Measurements from ENCODE around the gene PLEKHJ1. TPM values are rescaled to one million over a fixed set of nuclear protein-coding genes. Genes with fewer than 3 reads are reported as not detected.

PLEKHJ1 gene
- total RNA-seq, 4 donors from 2014 or later: 36.1 to 78.0 (median 62.9) TPM

DNA sequence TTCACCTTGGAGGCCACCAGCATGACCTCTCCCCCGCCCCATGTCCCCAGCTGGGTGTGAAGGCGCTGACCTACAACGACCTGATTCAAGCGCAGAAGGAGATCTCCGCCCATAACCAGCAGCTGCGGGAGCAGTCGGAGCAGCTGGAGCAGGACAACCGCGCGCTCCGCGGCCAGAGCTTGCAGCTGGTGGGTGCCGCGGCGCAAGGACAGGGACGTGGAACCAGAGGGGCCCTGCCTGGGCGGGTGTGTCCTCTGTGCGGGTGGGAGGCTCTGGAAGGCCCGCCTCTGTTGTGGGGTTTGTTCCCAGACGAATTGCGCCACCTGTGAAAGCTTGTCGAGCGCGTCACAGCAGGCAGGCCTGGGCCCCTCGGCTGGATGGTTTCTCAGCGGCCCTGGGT, 22.3 kb downstream of the PLEKHJ1 start:
- H3K9me3 ChIP-seq: no peaks in the 10 kb centered on the region
- H3K27ac ChIP-seq: peak overlapping the region; percentile 81
- no peaks in the 10 kb centered on the region for H3K27me3 ChIP-seq
- DNase-seq (ENCODE audit: low spot score in 2 of 2): no peak
- peaks cover 36% of the 10 kb centered on the region for H3K4me1 ChIP-seq
- no CpG with 5 or more reads among the region's 26 CpGs for WGBS
- TF ChIP-seq EP300 (IDR thresholded peaks at IDR 0.05): no peak
- no peak for TF ChIP-seq POLR2A (IDR thresholded peaks at IDR 0.05)
- TF ChIP-seq, protein P1, sequence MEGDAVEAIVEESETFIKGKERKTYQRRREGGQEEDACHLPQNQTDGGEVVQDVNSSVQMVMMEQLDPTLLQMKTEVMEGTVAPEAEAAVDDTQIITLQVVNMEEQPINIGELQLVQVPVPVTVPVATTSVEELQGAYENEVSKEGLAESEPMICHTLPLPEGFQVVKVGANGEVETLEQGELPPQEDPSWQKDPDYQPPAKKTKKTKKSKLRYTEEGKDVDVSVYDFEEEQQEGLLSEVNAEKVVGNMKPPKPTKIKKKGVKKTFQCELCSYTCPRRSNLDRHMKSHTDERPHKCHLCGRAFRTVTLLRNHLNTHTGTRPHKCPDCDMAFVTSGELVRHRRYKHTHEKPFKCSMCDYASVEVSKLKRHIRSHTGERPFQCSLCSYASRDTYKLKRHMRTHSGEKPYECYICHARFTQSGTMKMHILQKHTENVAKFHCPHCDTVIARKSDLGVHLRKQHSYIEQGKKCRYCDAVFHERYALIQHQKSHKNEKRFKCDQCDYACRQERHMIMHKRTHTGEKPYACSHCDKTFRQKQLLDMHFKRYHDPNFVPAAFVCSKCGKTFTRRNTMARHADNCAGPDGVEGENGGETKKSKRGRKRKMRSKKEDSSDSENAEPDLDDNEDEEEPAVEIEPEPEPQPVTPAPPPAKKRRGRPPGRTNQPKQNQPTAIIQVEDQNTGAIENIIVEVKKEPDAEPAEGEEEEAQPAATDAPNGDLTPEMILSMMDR (IDR thresholded peaks at IDR 0.05): no peak
- TF ChIP-seq POLR2AphosphoS5 (IDR thresholded peaks at IDR 0.05): no peak
- H3K36me3 ChIP-seq: peaks cover 76% of the 10 kb centered on the region
- no peak overlapping the region for H3K4me3 ChIP-seq

DNA sequence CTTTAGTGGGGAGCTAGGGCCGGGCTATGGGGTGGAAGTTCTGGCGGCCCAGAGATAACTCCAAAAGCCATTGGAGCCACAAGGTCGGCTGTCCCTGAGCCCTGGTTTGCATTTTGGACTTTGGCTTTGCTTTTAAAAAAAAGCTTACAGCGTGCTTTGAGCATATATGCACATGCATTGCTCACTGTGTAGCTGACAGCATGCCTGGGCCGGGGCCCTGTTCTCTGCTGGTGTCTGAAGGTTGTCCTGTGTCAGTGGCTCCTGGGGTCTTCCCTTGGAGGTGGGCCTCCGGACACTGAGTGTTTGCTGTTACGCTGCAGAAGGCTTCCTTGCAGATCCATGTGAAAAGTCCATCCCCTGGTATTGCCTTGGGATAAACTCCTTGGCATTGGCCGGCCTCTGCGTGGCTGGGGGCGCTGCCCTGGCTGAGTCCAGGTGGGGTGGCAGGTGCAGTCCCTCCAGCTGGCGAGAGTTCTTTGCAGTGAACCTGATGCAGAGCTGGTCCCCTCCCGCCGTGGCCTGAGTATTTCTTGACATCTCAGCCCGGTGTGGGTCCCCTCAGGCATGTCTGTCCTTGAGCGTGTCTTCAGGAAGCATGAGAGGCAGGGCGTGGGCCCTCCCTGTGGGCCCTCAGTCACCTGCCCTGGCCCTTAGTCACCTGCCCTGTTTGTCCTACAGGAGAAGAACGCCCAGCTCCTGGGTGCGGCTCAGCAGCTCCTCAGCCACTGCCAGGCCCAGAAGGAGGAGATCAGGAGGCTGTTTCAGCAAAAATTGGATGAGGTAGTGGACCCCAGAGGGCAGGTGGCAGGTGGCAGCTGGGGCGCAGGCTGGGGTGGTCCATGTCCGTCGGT, 23.0 kb downstream of the PLEKHJ1 start:
- Histone ChIP-seq H3K4me1 (peaks cover 43% of the 10 kb centered on the region), H3K36me3 (peaks cover 70% of the 10 kb centered on the region), H3K27ac (peak overlapping the region; percentile 81), H3K9me3 (no peaks in the 10 kb centered on the region), H3K4me3 (no peak overlapping the region), H3K27me3 (no peaks in the 10 kb centered on the region)
- DNase-seq (ENCODE audit: low spot score in 2 of 2): no peak
- TF ChIP-seq POLR2AphosphoS5 (IDR thresholded peaks at IDR 0.05) (no peak), POLR2A (IDR thresholded peaks at IDR 0.05) (no peak), EP300 (IDR thresholded peaks at IDR 0.05) (no peak)
- TF ChIP-seq, protein P1 (IDR thresholded peaks at IDR 0.05): no peak
- WGBS: 87% methylated on average over 10 of the region's 21 CpGs

DNA sequence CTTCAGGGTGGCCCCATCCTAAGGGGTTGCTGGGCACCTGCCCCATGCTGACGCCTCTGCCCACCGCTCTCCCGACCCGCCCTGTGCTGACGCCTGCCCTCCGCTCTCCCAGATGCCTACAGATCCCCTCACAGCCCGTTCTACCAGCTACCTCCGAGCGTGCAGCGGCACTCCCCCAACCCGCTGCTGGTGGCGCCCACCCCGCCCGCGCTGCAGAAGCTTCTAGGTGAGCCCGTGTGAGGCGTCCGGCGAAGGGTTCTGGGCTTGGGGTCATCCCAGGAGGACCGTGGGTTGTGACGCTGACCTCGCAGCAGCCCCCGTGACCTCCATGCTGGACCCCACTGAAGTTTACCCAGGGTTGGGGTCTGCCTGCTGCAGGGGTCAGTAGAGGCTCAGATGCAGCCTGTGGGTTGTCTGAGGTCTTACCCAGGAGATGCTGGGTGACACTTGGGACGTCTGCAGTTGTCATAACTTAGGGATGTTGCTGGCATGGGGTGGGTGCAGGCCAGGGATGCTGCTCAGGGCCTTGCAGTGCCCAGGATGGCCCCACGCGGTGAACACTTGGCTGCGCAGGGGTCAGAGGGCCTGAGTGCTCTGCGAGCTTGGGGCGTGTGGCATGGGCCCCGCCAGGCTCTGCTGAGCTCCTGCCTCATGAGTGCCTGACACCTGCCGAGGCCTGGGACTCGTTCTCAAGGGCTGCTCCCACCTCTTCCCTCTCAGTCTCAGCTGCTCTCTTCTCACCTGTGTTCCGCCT, 25.0 kb downstream of the PLEKHJ1 start:
- Histone ChIP-seq H3K4me3 (no peak overlapping the region), H3K9me3 (no peaks in the 10 kb centered on the region), H3K36me3 (peaks cover 63% of the 10 kb centered on the region), H3K27ac (no peak overlapping the region), H3K4me1 (peaks cover 55% of the 10 kb centered on the region), H3K27me3 (no peaks in the 10 kb centered on the region)
- 95% methylated on average over 25 of the region's 33 CpGs for WGBS
- TF ChIP-seq EP300 (IDR thresholded peaks at IDR 0.05): no peak
- TF ChIP-seq, protein P1 (IDR thresholded peaks at IDR 0.05): no peak
- no peak for TF ChIP-seq POLR2AphosphoS5 (IDR thresholded peaks at IDR 0.05)
- TF ChIP-seq POLR2A (IDR thresholded peaks at IDR 0.05): no peak
- no peak for DNase-seq (ENCODE audit: low spot score in 2 of 2)

DNA sequence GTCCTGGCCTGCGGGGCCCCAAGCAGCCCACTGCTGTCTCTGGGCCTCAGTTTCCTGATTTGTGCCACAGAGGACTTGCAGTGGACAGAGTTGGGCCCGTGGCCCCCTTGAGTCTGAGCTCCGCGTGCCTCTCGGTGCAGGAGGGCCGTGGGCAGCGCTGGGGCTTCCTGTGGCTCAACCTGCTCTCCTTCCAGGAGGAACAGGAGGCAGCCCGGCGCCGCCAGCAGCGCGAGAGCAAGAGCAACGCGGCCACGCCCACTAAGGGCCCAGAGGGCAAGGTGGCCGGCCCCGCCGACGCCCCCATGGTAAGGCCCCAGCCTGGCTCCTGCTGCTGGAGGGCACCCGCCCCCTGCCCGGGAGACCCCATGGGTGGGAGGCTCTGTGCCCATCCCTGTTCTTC, 25.9 kb downstream of the PLEKHJ1 start:
- peaks cover 57% of the 10 kb centered on the region for H3K36me3 ChIP-seq
- peaks cover 52% of the 10 kb centered on the region for H3K4me1 ChIP-seq
- no peak overlapping the region for H3K4me3 ChIP-seq
- WGBS: 82% methylated on average over 15 of the region's 21 CpGs
- DNase-seq (ENCODE audit: low spot score in 2 of 2): no peak
- TF ChIP-seq, protein P1 (IDR thresholded peaks at IDR 0.05): no peak
- TF ChIP-seq POLR2AphosphoS5 (IDR thresholded peaks at IDR 0.05) (no peak), EP300 (IDR thresholded peaks at IDR 0.05) (no peak), POLR2A (IDR thresholded peaks at IDR 0.05) (no peak)
- H3K9me3 ChIP-seq: no peaks in the 10 kb centered on the region
- H3K27ac ChIP-seq: no peak overlapping the region
- no peaks in the 10 kb centered on the region for H3K27me3 ChIP-seq

DNA sequence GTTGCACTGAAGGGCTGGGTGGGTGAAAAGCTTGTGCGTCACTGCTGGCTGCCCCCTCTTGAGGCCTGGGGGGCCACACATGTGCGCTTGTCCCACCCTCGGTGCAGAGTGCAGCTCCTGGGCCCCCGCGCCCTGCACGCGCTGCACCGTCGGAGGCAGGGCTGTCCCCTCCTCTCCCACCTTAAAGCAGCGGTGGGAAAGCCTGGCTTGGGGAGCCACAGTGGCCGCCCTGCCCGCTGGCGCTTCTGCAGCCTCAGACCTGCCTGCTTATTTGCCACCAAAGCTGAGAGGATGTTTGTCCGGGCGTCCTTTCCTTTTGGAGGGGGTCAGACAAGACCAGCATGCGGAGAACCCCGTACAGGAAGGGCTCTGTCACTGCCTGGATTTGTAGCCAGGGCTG, 26.7 kb downstream of the PLEKHJ1 start:
- peaks cover 51% of the 10 kb centered on the region for H3K36me3 ChIP-seq
- no peaks in the 10 kb centered on the region for H3K27me3 ChIP-seq
- WGBS: 97% methylated on average over 3 of the region's 17 CpGs
- peaks cover 55% of the 10 kb centered on the region for H3K4me1 ChIP-seq
- no peaks in the 10 kb centered on the region for H3K9me3 ChIP-seq
- DNase-seq (ENCODE audit: low spot score in 2 of 2): no peak
- peak overlapping the region; percentile 13 for H3K27ac ChIP-seq
- no peak for TF ChIP-seq POLR2AphosphoS5 (IDR thresholded peaks at IDR 0.05)
- TF ChIP-seq EP300 (IDR thresholded peaks at IDR 0.05): no peak
- TF ChIP-seq, protein P1 (IDR thresholded peaks at IDR 0.05): no peak
- no peak overlapping the region for H3K4me3 ChIP-seq

Measured in suprapubic skin (tissue), 4 donors.